GM23338 (cell line): Measurements from ENCODE around the gene EPAS1. TPM values are rescaled to one million over a fixed set of nuclear protein-coding genes. Genes with fewer than 3 reads are reported as not detected.

Experiments used
- ATAC-seq: fragments of 200-7000 bp; cut with Tn5 transposase; 3 replicates; pipeline ENCODE4 v1.9.1; 2020
- DNase-seq: peaks from one replicate; pipeline ENCODE4 v3.0.0-alpha.2; 2015; ENCODE audit warnings: low spot score
- H2AFZ ChIP-seq: fragments of 200-600 bp; sonication (generic); 2 replicates; pipeline ENCODE4 v1.8.0; 2016; ENCODE audit warnings: antibody characterized with exemption, mild to moderate bottlenecking, moderate library complexity
- H3F3A ChIP-seq: fragments of 200-600 bp; sonication (generic); replicated peaks from 2 replicates; pipeline ENCODE4 v1.8.0; 2017; ENCODE audit warnings: antibody characterized with exemption, mixed run types, low read depth
- H3K27ac ChIP-seq: fragments of 200-600 bp; sonication (generic); 2 replicates; pipeline ENCODE4 v1.6.1; 2016; ENCODE audit warnings: low read depth
- H3K27me3 ChIP-seq: fragments of 200-600 bp; sonication (generic); 2 replicates; pipeline ENCODE4 v1.8.0; 2016; ENCODE audit warnings: mild to moderate bottlenecking, mixed run types, moderate library complexity; ENCODE audit not compliant: insufficient read depth
- H3K36me3 ChIP-seq: fragments of 200-600 bp; sonication (generic); 2 replicates; pipeline ENCODE4 v1.8.0; 2016; ENCODE audit warnings: mild to moderate bottlenecking; ENCODE audit not compliant: insufficient read depth
- H3K4me1 ChIP-seq: fragments of 200-600 bp; sonication (generic); 2 replicates; pipeline ENCODE4 v1.8.0; 2016; ENCODE audit warnings: mild to moderate bottlenecking, moderate library complexity; ENCODE audit not compliant: insufficient read depth
- H3K4me2 ChIP-seq: fragments of 200-600 bp; sonication (generic); 2 replicates; pipeline ENCODE4 v1.7.1; 2017; ENCODE audit warnings: mixed run types
- H3K4me3 ChIP-seq: fragments of 200-600 bp; sonication (generic); 2 replicates; pipeline ENCODE4 v1.6.1; 2016; ENCODE audit warnings: mixed run types
- H3K79me2 ChIP-seq: fragments of 200-600 bp; sonication (generic); replicated peaks from 2 replicates; pipeline ENCODE4 v1.8.0; 2017; ENCODE audit warnings: mild to moderate bottlenecking; ENCODE audit not compliant: insufficient read depth
- H3K9me2 ChIP-seq: fragments of 200-600 bp; sonication (generic); 2 replicates; pipeline ENCODE4 v1.8.0; 2017; ENCODE audit not compliant: insufficient read depth
- H4K20me1 ChIP-seq: fragments of 200-600 bp; sonication (generic); replicated peaks from 2 replicates; pipeline ENCODE4 v1.8.0; 2017; ENCODE audit warnings: mild to moderate bottlenecking; ENCODE audit not compliant: insufficient read depth
- H3K27ac Mint-ChIP-seq: 2 replicates; pipeline ENCODE4 v1.8.0; 2020; ENCODE audit warnings: inconsistent platforms, mild to moderate bottlenecking, moderate library complexity, mixed read lengths
- H3K27me3 Mint-ChIP-seq: 3 replicates; pipeline ENCODE4 v1.8.0; 2022; ENCODE audit warnings: low read depth, mild to moderate bottlenecking, moderate library complexity, mixed read lengths, inconsistent platforms; ENCODE audit not compliant: insufficient read depth, poor library complexity
- H3K36me3 Mint-ChIP-seq: 3 replicates; pipeline ENCODE4 v1.8.0; 2021; ENCODE audit warnings: low read depth, mild to moderate bottlenecking, inconsistent platforms, moderate library complexity, mixed read lengths
- H3K4me1 Mint-ChIP-seq: 3 replicates; pipeline ENCODE4 v1.8.0; 2020; ENCODE audit warnings: mild to moderate bottlenecking, inconsistent platforms, mixed read lengths
- H3K4me3 Mint-ChIP-seq: 3 replicates; pipeline ENCODE4 v1.8.0; 2021; ENCODE audit warnings: moderate library complexity, mild to moderate bottlenecking, inconsistent platforms, mixed read lengths
- H3K9me3 Mint-ChIP-seq: 3 replicates; pipeline ENCODE4 v1.8.0; 2020; ENCODE audit warnings: moderate library complexity, mild to moderate bottlenecking, inconsistent platforms, mixed read lengths
- CREB1 ChIP-seq: fragments of 250-450 bp; sonication (Bioruptor Pico); IDR thresholded peaks from 2 replicates; pipeline ENCODE4 v1.5.0; 2020; ENCODE audit warnings: low read depth, mild to moderate bottlenecking, moderate library complexity
- EZH2phosphoT487 ChIP-seq: fragments of 200-600 bp; sonication (generic); IDR thresholded peaks from one replicate; pipeline ENCODE4 v1.8.1; 2018; ENCODE audit warnings: antibody characterized with exemption; ENCODE audit not compliant: unreplicated experiment
- JUNB ChIP-seq: IDR thresholded peaks from one replicate; pipeline ENCODE4 v1.6.1; 2016; ENCODE audit warnings: antibody characterized with exemption; ENCODE audit not compliant: unreplicated experiment
- NANOG ChIP-seq: IDR thresholded peaks from 2 replicates; pipeline ENCODE4 v1.6.1; 2016; ENCODE audit warnings: antibody characterized with exemption, borderline replicate concordance
- POLR2AphosphoS5 ChIP-seq: IDR thresholded peaks from 2 replicates; pipeline ENCODE4 v1.6.1; 2016; ENCODE audit warnings: antibody characterized with exemption, low read depth
- STAT1 ChIP-seq: IDR thresholded peaks from one replicate; pipeline ENCODE4 v1.6.1; 2016; ENCODE audit warnings: antibody characterized with exemption; ENCODE audit not compliant: unreplicated experiment
- ZNF114 ChIP-seq: fragments of 250-450 bp; sonication (Bioruptor Pico); IDR thresholded peaks from 2 replicates; pipeline ENCODE4 v1.5.0; 2020; ENCODE audit warnings: mild to moderate bottlenecking, moderate library complexity
- ZNF331 ChIP-seq: fragments of 250-450 bp; sonication (Bioruptor Pico); IDR thresholded peaks from 2 replicates; pipeline ENCODE4 v1.5.0; 2020; ENCODE audit warnings: low read depth, mild to moderate bottlenecking, moderate library complexity
- polyA plus RNA-seq: library from polyadenylated mRNA; unstranded; fragments of >200 nt; fragmentation: Nextera tagmentation; extraction: Ambion mirVana; gene quantifications from 2 replicates; pipeline ENCODE4 v1.2.1, GENCODE V29; 2016
- total RNA-seq: library from RNA; depleted of rRNA; stranded (reverse); fragments of >200 nt; shearing (Covaris generic); gene quantifications from 2 replicates; pipeline ENCODE4 v1.2.3, GENCODE V29; 2014
- TF ChIP-seq, protein P1 (sequence below): fragments of 250-450 bp; sonication (Bioruptor Pico); IDR thresholded peaks from 2 replicates; pipeline ENCODE4 v1.5.0; 2020; ENCODE audit warnings: mild to moderate bottlenecking, moderate library complexity
- TF ChIP-seq, protein P2 (sequence below): IDR thresholded peaks from one replicate; pipeline ENCODE4 v1.6.1; 2018; ENCODE audit warnings: antibody characterized with exemption; ENCODE audit not compliant: unreplicated experiment

The EPAS1 gene
- total and polyA plus RNA-seq, 2 experiments from 2014 or later = 0.68 to 5.4 TPM

DNA sequence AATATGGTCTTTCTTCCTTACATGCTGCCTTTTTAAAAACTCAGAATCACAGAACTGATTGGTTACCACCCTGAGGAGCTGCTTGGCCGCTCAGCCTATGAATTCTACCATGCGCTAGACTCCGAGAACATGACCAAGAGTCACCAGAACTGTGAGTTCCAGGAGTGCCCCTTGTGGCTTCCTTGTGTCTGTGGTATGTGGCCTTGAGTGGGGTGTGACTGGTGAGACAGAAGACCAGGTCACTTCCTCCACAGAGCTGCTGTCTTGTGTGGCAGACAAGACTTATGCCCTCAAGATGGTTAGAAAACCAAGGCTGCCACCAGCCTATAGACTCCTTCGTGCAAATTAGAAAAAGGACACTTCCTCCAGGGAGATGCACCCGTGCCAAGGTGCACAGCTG lies 72.6 kb downstream of the EPAS1 start (continued):
- TF ChIP-seq, protein P1, sequence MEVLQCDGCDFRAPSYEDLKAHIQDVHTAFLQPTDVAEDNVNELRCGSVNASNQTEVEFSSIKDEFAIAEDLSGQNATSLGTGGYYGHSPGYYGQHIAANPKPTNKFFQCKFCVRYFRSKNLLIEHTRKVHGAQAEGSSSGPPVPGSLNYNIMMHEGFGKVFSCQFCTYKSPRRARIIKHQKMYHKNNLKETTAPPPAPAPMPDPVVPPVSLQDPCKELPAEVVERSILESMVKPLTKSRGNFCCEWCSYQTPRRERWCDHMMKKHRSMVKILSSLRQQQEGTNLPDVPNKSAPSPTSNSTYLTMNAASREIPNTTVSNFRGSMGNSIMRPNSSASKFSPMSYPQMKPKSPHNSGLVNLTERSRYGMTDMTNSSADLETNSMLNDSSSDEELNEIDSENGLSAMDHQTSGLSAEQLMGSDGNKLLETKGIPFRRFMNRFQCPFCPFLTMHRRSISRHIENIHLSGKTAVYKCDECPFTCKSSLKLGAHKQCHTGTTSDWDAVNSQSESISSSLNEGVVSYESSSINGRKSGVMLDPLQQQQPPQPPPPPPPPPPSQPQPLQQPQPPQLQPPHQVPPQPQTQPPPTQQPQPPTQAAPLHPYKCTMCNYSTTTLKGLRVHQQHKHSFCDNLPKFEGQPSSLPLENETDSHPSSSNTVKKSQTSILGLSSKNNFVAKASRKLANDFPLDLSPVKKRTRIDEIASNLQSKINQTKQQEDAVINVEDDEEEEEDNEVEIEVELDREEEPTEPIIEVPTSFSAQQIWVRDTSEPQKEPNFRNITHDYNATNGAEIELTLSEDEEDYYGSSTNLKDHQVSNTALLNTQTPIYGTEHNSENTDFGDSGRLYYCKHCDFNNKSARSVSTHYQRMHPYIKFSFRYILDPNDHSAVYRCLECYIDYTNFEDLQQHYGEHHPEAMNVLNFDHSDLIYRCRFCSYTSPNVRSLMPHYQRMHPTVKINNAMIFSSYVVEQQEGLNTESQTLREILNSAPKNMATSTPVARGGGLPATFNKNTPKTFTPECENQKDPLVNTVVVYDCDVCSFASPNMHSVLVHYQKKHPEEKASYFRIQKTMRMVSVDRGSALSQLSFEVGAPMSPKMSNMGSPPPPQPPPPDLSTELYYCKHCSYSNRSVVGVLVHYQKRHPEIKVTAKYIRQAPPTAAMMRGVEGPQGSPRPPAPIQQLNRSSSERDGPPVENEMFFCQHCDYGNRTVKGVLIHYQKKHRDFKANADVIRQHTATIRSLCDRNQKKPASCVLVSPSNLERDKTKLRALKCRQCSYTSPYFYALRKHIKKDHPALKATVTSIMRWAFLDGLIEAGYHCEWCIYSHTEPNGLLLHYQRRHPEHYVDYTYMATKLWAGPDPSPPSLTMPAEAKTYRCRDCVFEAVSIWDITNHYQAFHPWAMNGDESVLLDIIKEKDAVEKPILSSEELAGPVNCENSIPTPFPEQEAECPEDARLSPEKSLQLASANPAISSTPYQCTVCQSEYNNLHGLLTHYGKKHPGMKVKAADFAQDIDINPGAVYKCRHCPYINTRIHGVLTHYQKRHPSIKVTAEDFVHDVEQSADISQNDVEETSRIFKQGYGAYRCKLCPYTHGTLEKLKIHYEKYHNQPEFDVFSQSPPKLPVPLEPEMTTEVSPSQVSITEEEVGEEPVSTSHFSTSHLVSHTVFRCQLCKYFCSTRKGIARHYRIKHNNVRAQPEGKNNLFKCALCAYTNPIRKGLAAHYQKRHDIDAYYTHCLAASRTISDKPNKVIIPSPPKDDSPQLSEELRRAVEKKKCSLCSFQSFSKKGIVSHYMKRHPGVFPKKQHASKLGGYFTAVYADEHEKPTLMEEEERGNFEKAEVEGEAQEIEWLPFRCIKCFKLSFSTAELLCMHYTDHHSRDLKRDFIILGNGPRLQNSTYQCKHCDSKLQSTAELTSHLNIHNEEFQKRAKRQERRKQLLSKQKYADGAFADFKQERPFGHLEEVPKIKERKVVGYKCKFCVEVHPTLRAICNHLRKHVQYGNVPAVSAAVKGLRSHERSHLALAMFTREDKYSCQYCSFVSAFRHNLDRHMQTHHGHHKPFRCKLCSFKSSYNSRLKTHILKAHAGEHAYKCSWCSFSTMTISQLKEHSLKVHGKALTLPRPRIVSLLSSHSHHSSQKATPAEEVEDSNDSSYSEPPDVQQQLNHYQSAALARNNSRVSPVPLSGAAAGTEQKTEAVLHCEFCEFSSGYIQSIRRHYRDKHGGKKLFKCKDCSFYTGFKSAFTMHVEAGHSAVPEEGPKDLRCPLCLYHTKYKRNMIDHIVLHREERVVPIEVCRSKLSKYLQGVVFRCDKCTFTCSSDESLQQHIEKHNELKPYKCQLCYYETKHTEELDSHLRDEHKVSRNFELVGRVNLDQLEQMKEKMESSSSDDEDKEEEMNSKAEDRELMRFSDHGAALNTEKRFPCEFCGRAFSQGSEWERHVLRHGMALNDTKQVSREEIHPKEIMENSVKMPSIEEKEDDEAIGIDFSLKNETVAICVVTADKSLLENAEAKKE (CRISPR knock-in tag) = no peak
- TF ChIP-seq ZNF114 (CRISPR knock-in tag) (no peak), STAT1 (no peak)

DNA sequence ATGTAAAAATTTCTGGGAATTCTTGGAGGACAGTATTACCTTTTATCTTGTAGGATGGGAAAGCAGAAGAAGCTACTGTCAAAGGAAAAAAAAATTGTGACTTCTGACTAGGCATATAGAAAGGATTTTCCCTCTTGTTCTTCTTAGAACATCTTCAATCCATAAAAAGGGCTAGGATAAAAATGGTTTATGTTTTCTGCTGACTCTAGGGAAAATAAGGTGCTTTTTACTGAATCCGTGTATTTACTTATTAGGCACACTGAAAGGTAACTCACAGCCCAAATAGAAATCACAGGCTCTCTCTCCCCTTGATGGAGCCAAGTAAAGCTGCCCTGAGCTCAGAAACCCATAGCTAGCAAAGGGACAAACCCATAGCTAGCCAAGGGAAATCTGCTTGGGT lies 74.6 kb downstream of the EPAS1 start:
- H3K27ac ChIP-seq = no peak overlapping the region
- no peak overlapping the region for H2AFZ ChIP-seq
- H4K20me1 ChIP-seq = no peaks in the 10 kb centered on the region
- Mint-ChIP-seq H3K27me3 (peaks cover 5% of the 10 kb centered on the region), H3K27ac (no peak overlapping the region), H3K36me3 (no peaks in the 10 kb centered on the region), H3K9me3 (no peaks in the 10 kb centered on the region), H3K4me3 (no peak overlapping the region), H3K4me1 (no peaks in the 10 kb centered on the region)
- ATAC-seq (no peak), DNase-seq (no peak)
- H3K27me3 ChIP-seq = no peaks in the 10 kb centered on the region
- H3F3A ChIP-seq = no peaks in the 10 kb centered on the region
- H3K4me3 ChIP-seq = no peak overlapping the region
- H3K9me2 ChIP-seq = no peaks in the 10 kb centered on the region; the same call in 1 of the 2 replicates
- H3K79me2 ChIP-seq = no peaks in the 10 kb centered on the region
- H3K4me1 ChIP-seq = no peaks in the 10 kb centered on the region
- H3K4me2 ChIP-seq = no peak overlapping the region
- peaks cover 5% of the 10 kb centered on the region; the same call in 1 of the 2 replicates for H3K36me3 ChIP-seq
- TF ChIP-seq EZH2phosphoT487 (no peak), ZNF331 (CRISPR knock-in tag) (no peak), CREB1 (CRISPR knock-in tag) (no peak), JUNB (no peak), NANOG (no peak), ZNF114 (CRISPR knock-in tag) (no peak), POLR2AphosphoS5 (no peak)
- TF ChIP-seq, protein P2, sequence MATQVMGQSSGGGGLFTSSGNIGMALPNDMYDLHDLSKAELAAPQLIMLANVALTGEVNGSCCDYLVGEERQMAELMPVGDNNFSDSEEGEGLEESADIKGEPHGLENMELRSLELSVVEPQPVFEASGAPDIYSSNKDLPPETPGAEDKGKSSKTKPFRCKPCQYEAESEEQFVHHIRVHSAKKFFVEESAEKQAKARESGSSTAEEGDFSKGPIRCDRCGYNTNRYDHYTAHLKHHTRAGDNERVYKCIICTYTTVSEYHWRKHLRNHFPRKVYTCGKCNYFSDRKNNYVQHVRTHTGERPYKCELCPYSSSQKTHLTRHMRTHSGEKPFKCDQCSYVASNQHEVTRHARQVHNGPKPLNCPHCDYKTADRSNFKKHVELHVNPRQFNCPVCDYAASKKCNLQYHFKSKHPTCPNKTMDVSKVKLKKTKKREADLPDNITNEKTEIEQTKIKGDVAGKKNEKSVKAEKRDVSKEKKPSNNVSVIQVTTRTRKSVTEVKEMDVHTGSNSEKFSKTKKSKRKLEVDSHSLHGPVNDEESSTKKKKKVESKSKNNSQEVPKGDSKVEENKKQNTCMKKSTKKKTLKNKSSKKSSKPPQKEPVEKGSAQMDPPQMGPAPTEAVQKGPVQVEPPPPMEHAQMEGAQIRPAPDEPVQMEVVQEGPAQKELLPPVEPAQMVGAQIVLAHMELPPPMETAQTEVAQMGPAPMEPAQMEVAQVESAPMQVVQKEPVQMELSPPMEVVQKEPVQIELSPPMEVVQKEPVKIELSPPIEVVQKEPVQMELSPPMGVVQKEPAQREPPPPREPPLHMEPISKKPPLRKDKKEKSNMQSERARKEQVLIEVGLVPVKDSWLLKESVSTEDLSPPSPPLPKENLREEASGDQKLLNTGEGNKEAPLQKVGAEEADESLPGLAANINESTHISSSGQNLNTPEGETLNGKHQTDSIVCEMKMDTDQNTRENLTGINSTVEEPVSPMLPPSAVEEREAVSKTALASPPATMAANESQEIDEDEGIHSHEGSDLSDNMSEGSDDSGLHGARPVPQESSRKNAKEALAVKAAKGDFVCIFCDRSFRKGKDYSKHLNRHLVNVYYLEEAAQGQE = no peak
